Measurements from ENCODE around the gene MAN1A1.
A peak's percentile ranks its signal among the peaks of the same experiment; 100 is the strongest.

Gene MAN1A1

DNA sequence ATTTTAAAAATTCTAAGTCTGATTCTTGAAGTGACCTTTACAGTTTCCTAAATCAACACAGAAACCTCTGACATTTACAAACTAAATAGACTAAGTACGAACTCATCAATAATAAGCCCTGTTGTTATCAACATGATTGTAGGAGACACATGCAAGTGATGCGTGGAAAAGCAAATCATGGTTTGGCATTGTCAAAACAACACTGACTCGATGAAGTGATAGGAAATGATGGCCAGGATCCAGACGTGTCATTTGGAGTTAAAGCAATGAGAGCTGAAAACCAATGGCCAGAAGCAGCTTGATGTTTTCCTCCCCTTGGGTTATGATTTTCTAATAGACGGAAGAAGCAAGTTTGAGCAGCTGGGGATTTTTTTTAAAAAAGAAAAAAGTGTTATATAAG lies 153.7 kb downstream of the MAN1A1 start:
- no peak for DNase-seq (ENCODE audit: low spot score)

- no peak for DNase-seq (ENCODE audit: low spot score)
These were observed 154.4 kb downstream of the MAN1A1 start for GRCh38 chr6:119195204-119195603.

DNA sequence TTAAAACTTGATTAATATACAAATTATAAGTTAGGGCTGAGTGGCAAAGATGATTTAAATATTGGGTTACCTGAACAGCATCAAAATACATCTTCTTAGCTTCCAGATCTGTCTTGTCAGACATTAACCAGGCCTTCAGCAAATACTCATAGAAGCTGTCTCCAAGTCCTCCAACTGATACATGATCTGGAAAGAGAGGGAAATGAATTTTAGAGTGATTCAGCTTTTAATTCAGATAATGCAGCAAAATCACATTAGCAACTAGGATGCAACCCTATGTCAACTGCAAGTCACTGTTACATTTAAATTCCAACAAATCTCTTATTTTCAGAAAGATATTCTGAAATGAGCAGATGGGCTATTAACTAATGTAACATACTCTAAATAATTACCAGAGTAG lies 155.9 kb downstream of the MAN1A1 start:
- no peak for DNase-seq (ENCODE audit: low spot score)

- DNase-seq (ENCODE audit: low spot score): no peak
These were observed 157.4 kb downstream of the MAN1A1 start for GRCh38 chr6:119192200-119192599.

DNA sequence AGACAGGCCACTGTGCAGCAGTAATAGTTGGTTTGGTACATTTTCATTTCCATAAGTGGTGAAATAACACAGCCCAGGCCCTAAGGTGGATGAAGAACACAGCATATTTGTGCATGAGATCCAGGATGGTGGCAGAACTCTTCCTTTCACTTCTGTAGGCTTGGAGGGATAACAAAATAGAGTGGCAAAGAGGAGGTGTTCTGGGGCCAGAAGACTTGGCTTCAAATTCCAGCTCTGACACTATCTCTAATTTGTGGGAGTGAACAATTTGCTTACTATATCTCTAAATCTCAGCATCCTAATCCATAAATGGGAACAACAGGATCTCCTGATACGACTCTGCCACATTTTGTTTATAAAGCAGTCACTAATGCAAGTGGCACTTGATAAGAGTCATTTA lies 159.4 kb downstream of the MAN1A1 start:
- DNase-seq (ENCODE audit: low spot score): no peak

GRCh38 chr6:119189498-119189897 lies 160.1 kb downstream of the MAN1A1 start:
- DNase-seq (ENCODE audit: low spot score): no peak

DNA sequence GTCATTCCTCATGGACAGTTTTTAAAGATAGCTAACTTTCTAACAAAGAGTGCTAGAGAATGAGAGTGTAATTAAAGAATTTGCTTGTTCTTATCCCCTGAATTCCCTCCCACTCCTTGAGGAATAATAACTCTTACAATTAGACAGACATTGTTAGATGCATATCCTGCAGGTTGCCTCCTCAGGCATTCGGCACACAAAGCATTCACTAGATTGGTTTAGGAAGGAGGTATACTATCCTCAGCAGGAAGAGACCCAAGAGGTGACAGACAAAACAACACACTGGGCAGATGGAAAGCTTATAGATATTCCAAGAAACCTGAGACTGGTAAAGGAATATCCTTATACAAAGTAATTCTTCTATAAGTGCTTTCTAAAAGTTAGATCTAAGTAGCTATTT lies 162.0 kb downstream of the MAN1A1 start:
- DNase-seq (ENCODE audit: low spot score): no peak

GRCh38 chr6:119186490-119186889 lies 163.1 kb downstream of the MAN1A1 start:
- DNase-seq (ENCODE audit: low spot score): peak; percentile 7

- DNase-seq (ENCODE audit: low spot score): no peak
These were observed 165.4 kb downstream of the MAN1A1 start for GRCh38 chr6:119184008-119184648.

DNA sequence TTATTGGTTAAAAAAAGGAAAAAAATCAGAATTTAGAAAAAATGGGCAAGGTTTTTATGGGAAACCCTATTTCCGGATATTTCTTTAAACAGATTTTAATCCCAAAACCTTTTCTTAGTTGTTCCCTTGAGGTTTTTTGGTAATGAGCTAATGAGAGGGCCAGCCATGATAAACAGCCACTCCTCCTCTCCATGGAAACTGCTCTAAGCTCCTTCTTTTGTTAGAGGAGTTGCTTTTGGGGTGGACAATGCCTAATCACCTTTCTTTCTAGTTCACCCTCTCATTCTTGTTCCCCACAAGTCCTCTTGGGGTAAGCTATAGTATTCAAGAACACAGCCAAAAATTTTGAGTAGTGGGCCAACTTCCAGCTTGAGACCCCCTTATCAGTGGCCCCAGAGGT lies 166.1 kb downstream of the MAN1A1 start:
- no peak for DNase-seq (ENCODE audit: low spot score)

DNA sequence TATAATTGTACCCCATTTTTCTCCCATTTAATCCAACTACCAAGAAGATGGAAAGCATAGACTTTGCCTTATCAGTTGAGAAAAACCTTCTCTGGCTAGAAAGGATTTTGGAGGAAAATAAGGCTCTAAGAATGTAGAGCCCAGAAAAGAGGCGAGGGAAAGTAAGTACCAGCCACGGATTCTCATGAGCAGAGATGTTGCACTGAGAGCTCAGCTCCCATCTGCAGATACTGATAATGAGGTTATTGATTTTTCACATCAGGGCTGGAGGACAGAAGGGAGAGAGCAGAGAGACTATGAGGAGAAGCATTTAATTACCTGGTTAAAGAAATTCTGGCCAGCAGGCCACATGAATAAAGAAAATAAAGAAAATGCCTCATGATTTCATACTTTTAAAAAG lies 166.7 kb downstream of the MAN1A1 start:
- no peak for DNase-seq (ENCODE audit: low spot score)

DNA sequence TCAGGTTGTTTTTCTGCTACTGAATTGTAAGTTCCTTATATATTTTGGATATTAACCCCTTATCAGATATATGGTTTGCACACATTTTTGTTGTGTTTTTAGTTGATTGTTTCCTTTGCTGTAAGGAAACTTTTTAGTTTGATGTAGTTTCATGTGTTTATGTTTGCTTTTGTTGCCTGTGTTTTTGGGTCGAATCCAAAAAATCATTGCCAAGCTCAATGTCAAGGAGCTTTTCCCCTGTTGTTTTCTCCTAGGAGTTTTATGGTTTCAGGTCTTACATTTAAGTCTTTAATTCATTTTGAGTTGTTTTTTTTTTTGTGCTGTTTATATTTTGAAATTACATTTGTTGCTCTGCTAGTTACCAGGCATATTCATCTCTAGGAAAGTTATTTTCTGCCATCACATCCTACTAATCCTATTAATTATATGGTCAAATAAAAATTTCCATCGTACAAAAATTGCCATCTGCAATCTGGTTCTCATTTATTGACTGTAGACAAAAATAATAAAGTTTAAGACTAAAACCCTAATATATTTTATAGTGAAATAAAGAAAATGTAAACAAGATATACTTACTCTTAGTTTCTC lies 167.3 kb downstream of the MAN1A1 start:
- no peak for DNase-seq (ENCODE audit: low spot score)

GRCh38 chr6:119181046-119181445 lies 168.5 kb downstream of the MAN1A1 start:
- DNase-seq (ENCODE audit: low spot score): no peak

- no peak for DNase-seq (ENCODE audit: low spot score)
These were observed 169.7 kb downstream of the MAN1A1 start for GRCh38 chr6:119179842-119180241.

- DNase-seq (ENCODE audit: low spot score): no peak
These were observed 170.5 kb downstream of the MAN1A1 start for GRCh38 chr6:119179062-119179461.

DNA sequence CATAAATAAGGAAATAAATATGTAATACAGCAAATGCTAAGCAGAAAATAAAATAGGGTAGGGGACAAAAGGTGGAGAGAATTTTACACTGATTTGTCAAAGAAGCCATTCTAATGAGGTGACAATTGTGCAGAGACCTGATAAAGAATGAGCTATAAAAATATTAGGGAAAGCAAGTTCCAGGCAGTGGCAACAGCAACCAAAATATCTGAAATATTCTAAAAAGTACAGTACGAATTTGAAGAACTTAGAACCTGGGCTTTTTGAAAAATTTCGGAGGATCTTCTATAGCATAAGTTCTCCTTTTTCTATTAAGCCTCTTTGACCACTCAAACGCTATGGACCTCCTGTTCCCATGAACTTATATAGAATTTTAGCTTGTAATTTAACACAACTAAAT lies 173.1 kb downstream of the MAN1A1 start:
- DNase-seq (ENCODE audit: low spot score): no peak

DNA sequence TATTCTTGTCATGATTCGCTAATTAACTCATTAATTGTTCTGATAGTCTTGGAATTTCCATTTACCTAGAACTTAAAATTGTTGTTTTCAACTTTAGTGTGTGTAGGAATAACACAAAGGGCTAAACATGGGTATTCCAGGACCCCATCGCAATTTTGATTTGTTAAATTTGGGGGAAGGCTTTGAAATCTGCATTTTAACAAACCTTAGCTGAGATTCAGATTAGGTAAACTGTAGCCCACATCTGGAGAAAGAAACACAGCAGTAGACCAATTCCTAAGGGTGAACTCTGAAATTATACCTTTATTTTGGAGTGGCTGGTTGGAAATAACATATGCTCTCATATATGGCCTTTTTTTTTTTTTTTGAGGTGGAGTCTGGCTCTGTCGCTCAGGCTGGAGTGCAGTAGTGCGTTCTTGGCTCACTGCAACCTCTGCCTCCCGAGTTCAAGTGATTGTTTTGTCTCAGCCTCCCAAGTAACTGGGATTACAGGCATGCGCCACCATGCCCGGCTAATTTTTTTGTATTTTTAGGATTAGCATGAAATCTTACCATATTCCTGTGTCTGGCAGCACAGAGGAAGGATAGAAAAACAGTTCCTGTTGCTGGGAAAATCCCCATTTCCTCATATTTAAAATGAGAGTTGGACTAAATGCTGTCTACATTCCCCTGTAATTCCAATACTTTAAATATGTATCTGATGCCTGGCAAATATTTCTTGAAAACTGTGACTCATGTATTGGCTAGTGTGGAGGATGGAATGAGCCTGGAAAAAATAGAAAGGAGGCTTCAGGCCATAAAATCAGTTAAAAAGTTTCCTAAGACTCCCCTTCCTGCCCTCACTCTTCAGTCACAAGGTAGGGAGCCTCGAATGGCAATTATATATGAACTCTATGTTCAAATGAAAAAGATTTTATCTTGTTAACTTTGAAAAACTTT lies 174.4 kb downstream of the MAN1A1 start:
- DNase-seq (ENCODE audit: low spot score): no peak

- no peak for DNase-seq (ENCODE audit: low spot score)
These were observed 175.5 kb downstream of the MAN1A1 start for GRCh38 chr6:119174085-119174445.

DNA sequence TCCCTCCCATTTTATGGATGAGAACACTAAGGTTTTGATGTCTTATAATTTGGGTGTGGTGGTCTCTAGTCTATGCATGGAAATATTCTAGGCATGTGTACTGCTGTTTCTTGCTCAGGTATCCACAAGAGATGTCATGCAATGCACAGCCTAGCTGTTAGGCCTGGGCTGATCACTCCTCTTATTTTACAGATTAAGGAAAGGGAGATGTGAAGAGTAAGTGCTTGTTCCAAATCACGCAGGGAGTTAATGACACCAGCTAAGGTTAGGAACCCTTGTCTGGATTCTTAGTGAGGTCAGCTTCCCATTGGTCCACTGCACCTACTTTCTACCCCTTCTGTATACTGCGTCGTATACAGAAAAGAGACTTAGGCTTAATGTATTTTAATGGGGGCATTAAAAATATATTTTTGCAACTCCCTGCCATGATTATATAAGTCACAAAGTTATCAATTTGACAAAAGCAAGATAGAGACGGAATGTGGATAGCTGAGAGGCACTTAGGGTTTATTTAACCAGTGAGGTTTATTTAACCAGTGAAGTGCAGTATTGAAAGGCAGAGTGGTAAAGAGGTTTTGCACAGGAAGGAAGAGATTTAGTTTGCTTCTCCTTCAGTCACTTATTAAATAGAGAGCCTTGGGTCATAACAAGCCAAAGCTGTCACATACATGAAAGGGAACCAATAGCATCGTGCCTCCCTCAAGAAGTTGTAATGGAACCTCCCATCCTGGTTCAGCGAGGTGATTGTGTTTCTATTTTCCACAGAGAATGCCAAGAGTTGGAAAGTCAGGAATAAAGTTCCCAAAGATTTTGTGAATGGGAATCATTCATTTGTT lies 176.1 kb downstream of the MAN1A1 start:
- no peak for DNase-seq (ENCODE audit: low spot score)

DNA sequence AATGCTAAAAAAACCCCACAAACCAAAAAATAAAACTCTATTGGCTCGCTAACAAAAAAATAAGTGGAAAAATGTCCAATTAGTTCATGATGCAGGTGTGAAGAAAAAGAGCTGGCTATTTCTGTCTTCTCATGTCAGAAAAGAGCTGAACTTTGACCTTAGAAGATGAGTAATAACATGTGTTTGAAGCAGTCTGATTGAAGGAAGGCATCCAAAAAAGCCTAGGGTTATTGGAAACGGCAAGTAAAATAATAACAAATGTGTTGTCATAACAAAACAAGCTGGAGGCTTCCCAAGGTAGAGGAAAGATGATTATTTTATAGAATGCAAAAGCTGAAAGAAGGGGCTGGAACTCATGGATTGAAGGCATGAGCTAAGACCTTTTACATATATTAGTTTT lies 176.7 kb downstream of the MAN1A1 start:
- no peak for DNase-seq (ENCODE audit: low spot score)

GRCh38 chr6:119171864-119172588 lies 177.5 kb downstream of the MAN1A1 start:
- DNase-seq (ENCODE audit: low spot score): no peak

All from iPS-NIHi11 (cell line).